Esophagus muscularis mucosa (tissue), 4 donors: ENCODE results near the gene PGC. TPM values are rescaled to one million over a fixed set of nuclear protein-coding genes. Genes with fewer than 3 reads are reported as not detected.

Experiments
- DNase-seq: peaks from one replicate; pipeline ENCODE4 v3.0.0-alpha.2; 2017; ENCODE audit errors: extremely low spot score
- H3K27ac ChIP-seq, 4 donors: fragments of 200-600 bp; sonication (generic); replicated peaks in 1 of 4; 1 replicate in 3 of 4; 2 replicates in 1 of 4; pipeline ENCODE4 v1.5.1; 2016 to 2019; ENCODE audit warnings: mild to moderate bottlenecking in 1 of 4
- H3K27me3 ChIP-seq, 4 donors: fragments of 200-600 bp; sonication (generic); one replicate each; pipeline versions ENCODE4 v1.5.1 to v1.6.0; 2016 to 2019
- H3K36me3 ChIP-seq, 4 donors: fragments of 200-600 bp; sonication (generic); one replicate each; pipeline ENCODE4 v1.5.1; 2016 to 2019
- H3K4me1 ChIP-seq, 4 donors: fragments of 200-600 bp; sonication (generic); one replicate each; pipeline ENCODE4 v1.5.1; 2016 to 2019
- H3K4me3 ChIP-seq, 4 donors: fragments of 200-600 bp; sonication (generic); 1 replicate in 2 of 4; 2 replicates in 2 of 4; pipeline ENCODE4 v1.5.1; 2016 to 2019; ENCODE audit warnings: mild to moderate bottlenecking in 4 of 4, moderate library complexity in 1 of 4
- H3K9me3 ChIP-seq, 4 donors: fragments of 200-600 bp; sonication (generic); 1 replicate in 3 of 4; 2 replicates in 1 of 4; pipeline ENCODE4 v1.5.1; 2016 to 2019
- EP300 ChIP-seq: sonication (generic); formaldehyde crosslinking; IDR thresholded peaks from one replicate; pipeline ENCODE4 v1.6.1; 2017; ENCODE audit warnings: antibody characterized with exemption
- POLR2A ChIP-seq: fragments of 450-650 bp; IDR thresholded peaks from one replicate; pipeline ENCODE4 v1.6.1; 2017; ENCODE audit warnings: antibody characterized with exemption, moderate library complexity, mild to moderate bottlenecking, low read depth
- POLR2AphosphoS5 ChIP-seq, 2 donors: sonication (generic); formaldehyde crosslinking; IDR thresholded peaks; one replicate each; pipeline ENCODE4 v1.6.1; 2017; ENCODE audit warnings: antibody characterized with exemption in 2 of 2
- WGBS: methylation state at CpG from one replicate; pipeline ENCODE4 v1.1.5; 2018; 5-methylcytosine and 5-hydroxymethylcytosine counted together
- intact Hi-C: fragments of 100-400 bp; cut with DNase I; formaldehyde crosslinking; loops from one replicate; pipeline ENCODE4 v1.15.1; 2023
- total RNA-seq, 4 donors: library from RNA; depleted of rRNA; stranded (reverse); fragments of >200 nt; gene quantifications; one replicate each; pipeline versions ENCODE4 v1.1.0 to v1.2.1, GENCODE V29; 2016
- TF ChIP-seq, protein P1 (sequence below), 3 experiments: fragments of 200-600 bp in 2 of 3; fragments of 450-650 bp in 1 of 3; sonication (generic) in 2 of 3; IDR thresholded peaks; one replicate each; pipeline ENCODE4 v1.5.1; 2017 to 2019; ENCODE audit warnings: antibody characterized with exemption in 3 of 3, mild to moderate bottlenecking in 2 of 3, moderate library complexity in 1 of 3

Gene PGC
- total RNA-seq, 4 donors from 2014 or later, result 0.83 to 1.1 (median 0.92) TPM; not detected in 1

DNA sequence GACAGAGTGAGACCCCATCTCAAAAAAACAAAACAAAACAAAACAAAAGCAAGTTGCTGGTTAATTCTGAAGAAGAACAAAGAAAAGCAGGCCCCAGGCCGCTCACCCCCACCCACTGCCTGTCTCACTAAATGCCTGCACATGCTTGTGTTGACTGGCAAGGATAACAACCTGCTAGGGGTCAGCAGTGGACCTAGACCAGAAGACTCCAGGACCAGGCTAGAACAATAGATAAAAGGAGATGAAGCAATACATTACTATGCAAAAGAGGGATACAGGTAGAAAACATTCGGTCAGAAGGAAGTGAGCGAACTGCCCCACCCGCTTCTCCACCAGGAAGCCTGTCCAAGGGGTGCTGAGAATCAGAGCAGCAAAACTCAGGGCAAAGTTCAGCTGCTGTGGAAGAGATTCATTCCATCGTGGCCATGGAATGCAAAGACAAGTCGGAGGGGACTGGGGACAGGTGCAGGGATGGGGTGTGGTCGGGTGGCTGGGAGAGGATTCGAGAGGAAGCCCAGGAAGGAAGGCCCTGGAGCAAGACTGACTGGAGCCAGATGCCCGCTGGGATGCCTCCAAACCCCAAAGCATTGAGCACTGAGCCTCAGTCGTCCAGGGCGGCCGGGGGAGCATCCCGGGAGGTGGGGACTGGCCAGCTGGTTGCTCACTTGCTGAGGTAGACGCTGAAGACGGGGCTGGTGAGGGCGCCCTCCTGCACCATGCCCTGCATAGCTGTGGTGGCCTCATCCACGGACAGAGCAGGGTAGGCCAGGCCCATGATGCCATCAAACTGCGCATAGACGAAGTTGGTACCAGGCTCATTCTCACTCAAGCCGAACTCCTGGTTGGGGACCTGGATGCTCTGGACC lies 5.3 kb downstream of the PGC start:
- Histone ChIP-seq H3K27ac (no peak overlapping the region), H3K4me1 (no peaks in the 10 kb centered on the region), H3K4me3 (no peak overlapping the region), H3K9me3 (no peaks in the 10 kb centered on the region), H3K36me3 (no peaks in the 10 kb centered on the region), H3K27me3 (peaks cover 0 to 6% (median 0%) of the 10 kb centered on the region in 4 donors)
- WGBS, result 88% methylated on average over 17 of the region's 20 CpGs
- TF ChIP-seq, protein P1, sequence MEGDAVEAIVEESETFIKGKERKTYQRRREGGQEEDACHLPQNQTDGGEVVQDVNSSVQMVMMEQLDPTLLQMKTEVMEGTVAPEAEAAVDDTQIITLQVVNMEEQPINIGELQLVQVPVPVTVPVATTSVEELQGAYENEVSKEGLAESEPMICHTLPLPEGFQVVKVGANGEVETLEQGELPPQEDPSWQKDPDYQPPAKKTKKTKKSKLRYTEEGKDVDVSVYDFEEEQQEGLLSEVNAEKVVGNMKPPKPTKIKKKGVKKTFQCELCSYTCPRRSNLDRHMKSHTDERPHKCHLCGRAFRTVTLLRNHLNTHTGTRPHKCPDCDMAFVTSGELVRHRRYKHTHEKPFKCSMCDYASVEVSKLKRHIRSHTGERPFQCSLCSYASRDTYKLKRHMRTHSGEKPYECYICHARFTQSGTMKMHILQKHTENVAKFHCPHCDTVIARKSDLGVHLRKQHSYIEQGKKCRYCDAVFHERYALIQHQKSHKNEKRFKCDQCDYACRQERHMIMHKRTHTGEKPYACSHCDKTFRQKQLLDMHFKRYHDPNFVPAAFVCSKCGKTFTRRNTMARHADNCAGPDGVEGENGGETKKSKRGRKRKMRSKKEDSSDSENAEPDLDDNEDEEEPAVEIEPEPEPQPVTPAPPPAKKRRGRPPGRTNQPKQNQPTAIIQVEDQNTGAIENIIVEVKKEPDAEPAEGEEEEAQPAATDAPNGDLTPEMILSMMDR (IDR thresholded peaks at IDR 0.05), result no peak
- no peak for TF ChIP-seq EP300
- TF ChIP-seq POLR2A, result no peak
- TF ChIP-seq POLR2AphosphoS5 (IDR thresholded peaks at IDR 0.05), result no peak
- DNase-seq, result no peak
- intact Hi-C loops, result no loop called here

DNA sequence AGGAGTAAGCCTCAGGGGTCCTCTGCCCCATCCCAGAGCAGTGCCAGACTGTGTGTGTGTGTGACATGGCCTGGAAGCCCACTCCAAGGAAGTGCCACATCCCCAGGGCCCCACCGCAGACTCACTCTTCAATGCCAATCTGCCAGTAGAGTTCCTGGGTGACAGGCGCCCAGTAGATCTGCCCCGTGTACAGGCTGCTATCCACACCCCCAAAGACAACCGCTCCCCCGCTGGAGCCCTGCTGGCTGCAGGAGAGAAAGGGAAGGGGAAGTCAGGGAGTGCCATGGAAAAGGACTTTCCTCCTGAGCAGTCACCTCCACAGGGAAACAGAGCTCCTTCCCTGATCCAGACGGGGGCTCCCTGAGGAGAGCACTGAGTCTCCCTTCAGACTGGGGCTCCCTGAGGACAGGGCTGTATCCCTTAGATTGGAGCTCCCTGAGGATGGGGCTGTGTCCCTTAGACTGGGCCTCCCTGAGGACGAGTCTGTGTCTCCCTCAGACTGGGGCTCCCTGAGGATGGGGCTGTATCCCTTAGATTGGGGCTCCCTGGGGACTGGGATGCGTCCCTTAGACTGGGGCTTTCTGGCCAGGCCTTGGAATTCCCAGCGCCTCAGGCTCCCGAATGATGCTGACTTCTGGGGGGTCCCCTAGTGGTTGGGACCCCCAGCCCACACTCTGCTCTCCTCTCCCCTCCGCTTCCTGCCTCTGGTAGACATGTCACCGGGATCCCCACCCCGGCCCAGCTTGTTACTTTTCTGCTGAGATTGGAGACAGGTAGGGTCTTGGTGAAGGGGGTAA lies 6.6 kb downstream of the PGC start:
- Histone ChIP-seq H3K27ac (no peak overlapping the region), H3K4me3 (no peak overlapping the region), H3K27me3 (peaks cover 0 to 6% (median 0%) of the 10 kb centered on the region in 4 donors), H3K9me3 (no peaks in the 10 kb centered on the region), H3K36me3 (no peaks in the 10 kb centered on the region), H3K4me1 (peaks cover 6 to 9% (median 7%) of the 10 kb centered on the region in 4 donors)
- WGBS, result 84% methylated on average over 13 of the region's 13 CpGs
- no peak for DNase-seq
- intact Hi-C loops, result no loop called here
- TF ChIP-seq, protein P1 (IDR thresholded peaks at IDR 0.05), result no peak
- TF ChIP-seq POLR2A, result no peak

DNA sequence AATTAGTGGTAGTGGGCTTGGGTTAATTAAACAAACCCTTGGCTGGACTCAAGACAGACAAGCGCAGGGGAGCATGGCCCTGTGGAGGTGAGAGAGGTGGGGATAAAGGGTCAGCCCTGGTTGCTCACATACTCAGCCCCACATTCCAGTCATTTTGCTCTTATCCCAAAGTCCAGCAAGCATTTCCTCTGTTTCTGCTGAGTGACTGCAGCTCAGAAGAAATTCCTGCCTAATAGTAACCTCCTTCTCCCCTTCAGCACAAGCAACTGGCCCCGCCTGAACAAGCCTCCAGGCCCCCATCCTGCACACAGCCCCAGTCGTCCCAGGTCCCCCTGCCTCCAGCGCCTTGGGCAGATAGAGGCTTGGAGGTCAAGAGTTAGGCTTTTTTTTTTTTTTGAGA lies 8.2 kb downstream of the PGC start:
- TF ChIP-seq POLR2AphosphoS5 (IDR thresholded peaks at IDR 0.05), result no peak
- TF ChIP-seq POLR2A, result no peak
- no peak for TF ChIP-seq EP300
- TF ChIP-seq, protein P1 (IDR thresholded peaks at IDR 0.05), result no peak
- intact Hi-C loops, result loop anchor here (5.0 kb wide), 1 partner anchor 38 kb away; the partner anchor contains the start of gene FRS3
- no peak for DNase-seq
- no peaks in the 10 kb centered on the region for H3K9me3 ChIP-seq
- peaks cover 0 to 6% (median 0%) of the 10 kb centered on the region in 4 donors for H3K27me3 ChIP-seq
- H3K36me3 ChIP-seq, result no peaks in the 10 kb centered on the region
- H3K4me1 ChIP-seq, result peaks cover 6 to 9% (median 8%) of the 10 kb centered on the region in 4 donors
- 82% methylated on average over 4 of the region's 4 CpGs for WGBS
- H3K27ac ChIP-seq, result no peak overlapping the region
- H3K4me3 ChIP-seq, result no peak overlapping the region

DNA sequence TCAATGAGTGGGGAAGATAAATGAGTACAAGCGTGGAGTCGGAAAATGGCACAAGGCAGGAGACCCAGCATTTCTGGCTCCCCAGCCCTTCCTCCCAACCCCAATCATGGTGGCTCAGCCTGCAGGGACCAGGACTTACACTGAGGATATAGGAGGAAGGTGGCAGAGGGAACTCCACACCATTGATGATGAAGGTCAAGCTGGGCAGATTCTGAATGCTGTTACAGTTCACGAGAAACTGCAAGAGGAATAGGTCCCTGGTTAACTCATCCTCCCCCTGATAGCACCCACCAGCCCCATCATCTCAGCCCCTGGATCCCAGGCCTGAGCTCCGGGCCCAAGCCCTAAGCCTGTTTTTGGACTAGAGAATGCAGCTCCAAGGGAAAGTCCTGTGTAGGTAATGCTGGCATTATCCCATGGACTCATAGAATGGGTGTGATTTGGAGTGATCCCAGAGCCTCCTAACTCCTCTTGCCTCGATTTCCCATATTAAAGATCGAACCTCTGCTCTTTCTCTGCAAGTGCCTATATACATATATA lies 9.5 kb downstream of the PGC start:
- DNase-seq, result no peak
- peaks cover 18 to 23% (median 21%) of the 10 kb centered on the region in 4 donors for H3K4me1 ChIP-seq
- no peaks in the 10 kb centered on the region for H3K36me3 ChIP-seq
- H3K9me3 ChIP-seq, result no peaks in the 10 kb centered on the region
- peaks cover 0 to 6% (median 0%) of the 10 kb centered on the region in 4 donors for H3K27me3 ChIP-seq
- H3K27ac ChIP-seq, result no peak overlapping the region
- TF ChIP-seq, protein P1 (IDR thresholded peaks at IDR 0.05), result no peak
- TF ChIP-seq POLR2AphosphoS5 (IDR thresholded peaks at IDR 0.05), result no peak
- no peak for TF ChIP-seq EP300
- no peak for TF ChIP-seq POLR2A
- WGBS, result 95% methylated on average over 6 of the region's 6 CpGs
- no peak overlapping the region for H3K4me3 ChIP-seq
- intact Hi-C loops, result loop anchor here (5.0 kb wide), 1 partner anchor 40 kb away; the partner anchor contains the start of gene FRS3
